ENCODE data around the gene CCDC149.

CCDC149 gene

DNA sequence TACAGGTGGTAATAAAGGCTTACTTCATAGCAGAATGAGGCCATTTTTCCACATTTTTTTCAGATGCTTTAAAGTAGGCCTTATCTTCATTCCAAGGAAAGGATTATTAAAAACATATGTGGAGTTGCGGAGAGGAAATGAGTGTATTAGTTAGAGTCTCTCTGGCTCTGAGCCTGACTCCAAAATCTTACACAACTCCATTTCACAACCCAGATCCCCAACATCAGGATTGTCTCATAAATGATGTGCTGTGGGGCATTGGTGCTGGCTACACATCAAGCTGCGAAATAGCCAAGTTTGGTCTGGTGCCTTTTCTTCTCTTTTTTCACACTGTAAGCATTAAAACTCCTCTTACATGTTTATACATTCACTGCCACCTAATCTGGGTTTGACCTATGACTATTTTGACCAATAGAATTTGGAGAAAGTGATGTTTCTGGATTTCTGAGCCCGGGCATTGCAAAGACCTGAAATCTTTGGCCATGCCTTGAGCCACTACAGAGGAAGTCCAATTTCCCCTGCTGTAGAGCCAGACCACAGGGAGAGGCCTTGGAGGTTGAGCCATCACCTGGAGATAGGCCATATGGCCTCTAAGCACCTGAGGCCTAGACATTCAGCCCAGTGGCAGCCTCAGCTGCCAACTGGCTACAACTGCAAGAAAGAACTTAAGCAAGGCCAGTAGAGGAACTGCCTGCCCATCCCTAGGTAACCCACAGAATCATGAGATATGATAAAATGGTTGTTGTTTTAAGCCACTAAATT, 134.2 kb downstream of the CCDC149 start:
- ChIA-PET POLR2A (ENCODE audit: low non-redundant PET) (no interaction called here), CTCF (interaction anchor here (1.0 kb wide), 1 partner anchor 15 kb away, joined by 4 read pairs; no protein-coding TSS in a partner anchor)
- DNase-seq (ENCODE audit: low spot score) = peak; percentile 12
- peak overlapping the region; percentile 83 for H3K27ac ChIP-seq
- TF ChIP-seq, protein P1, sequence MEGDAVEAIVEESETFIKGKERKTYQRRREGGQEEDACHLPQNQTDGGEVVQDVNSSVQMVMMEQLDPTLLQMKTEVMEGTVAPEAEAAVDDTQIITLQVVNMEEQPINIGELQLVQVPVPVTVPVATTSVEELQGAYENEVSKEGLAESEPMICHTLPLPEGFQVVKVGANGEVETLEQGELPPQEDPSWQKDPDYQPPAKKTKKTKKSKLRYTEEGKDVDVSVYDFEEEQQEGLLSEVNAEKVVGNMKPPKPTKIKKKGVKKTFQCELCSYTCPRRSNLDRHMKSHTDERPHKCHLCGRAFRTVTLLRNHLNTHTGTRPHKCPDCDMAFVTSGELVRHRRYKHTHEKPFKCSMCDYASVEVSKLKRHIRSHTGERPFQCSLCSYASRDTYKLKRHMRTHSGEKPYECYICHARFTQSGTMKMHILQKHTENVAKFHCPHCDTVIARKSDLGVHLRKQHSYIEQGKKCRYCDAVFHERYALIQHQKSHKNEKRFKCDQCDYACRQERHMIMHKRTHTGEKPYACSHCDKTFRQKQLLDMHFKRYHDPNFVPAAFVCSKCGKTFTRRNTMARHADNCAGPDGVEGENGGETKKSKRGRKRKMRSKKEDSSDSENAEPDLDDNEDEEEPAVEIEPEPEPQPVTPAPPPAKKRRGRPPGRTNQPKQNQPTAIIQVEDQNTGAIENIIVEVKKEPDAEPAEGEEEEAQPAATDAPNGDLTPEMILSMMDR (conservative IDR thresholded peaks at IDR 0.05; ENCODE audit: low read depth) = no peak

DNA sequence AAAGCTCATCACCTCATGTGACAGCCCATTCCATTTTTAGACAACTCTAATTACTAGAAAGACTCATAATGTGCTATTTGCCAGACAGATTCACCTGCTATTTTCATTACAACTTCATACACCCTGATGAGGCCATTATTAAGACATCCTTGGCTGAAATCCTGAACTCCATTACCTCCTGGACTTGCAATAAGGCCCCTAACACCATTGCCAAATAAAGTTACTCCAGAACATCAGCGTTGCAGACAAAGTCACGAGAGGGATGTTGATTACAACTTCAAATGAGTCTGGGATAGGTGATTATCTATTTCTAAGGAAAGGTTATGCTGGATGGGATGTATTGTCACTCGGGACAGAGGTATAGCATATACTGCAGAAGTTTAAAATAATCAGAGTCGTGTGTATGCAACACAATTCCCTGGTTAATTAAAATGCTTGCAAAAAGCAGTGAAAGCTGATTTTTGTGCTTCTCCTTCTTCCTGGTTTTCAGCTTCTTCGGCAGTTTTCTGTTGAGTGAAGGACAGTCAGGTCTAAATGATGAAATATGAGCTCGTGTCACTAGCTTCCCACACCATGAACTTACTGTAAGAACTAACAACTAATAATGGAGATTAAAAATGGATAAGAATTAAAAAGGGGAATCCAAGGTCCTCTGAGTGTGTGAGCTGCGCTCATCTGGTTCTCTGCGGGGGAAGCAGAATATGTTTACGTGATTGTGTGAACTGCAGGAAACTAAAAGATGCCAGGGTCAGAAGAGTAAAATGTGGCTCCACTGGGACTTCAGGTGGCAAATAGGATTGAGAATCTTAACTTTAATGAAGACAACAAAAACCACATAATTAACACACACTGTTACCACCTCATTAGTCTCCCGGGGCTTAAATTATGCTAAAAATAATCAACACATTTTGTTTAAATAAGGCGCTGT, 135.0 kb downstream of the CCDC149 start:
- ChIA-PET POLR2A (ENCODE audit: low non-redundant PET) (no interaction called here), CTCF (interaction anchor here (0.9 to 1.0 kb wide), 2 partner anchors 15 to 16 kb away, joined by 3 to 4 read pairs; no protein-coding TSS in a partner anchor)
- no peak overlapping the region for H3K27ac ChIP-seq
- TF ChIP-seq, protein P1 (conservative IDR thresholded peaks at IDR 0.05; ENCODE audit: low read depth) = no peak
- DNase-seq (ENCODE audit: low spot score) = no peak

DNA sequence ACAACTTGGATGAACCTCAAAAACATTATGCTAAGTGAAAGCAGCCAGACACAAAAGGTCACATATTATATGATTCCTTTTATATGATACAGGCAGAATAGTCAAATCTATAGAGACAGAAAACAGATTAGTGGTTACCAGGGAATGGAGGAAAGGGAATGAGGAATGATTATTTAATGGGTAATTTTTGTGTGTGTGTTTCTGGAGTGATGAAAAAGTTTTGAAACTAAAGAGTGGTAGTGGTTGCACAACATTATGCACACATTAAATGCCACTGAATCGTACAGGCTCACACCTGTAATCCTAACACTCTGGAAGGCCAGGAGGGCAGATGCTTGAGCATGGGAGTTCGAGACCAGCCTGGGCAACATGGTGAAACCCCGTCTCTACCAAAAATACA, 137.1 kb downstream of the CCDC149 start:
- DNase-seq (ENCODE audit: low spot score) = no peak
- POLR2A ChIA-PET (ENCODE audit: low non-redundant PET) = no interaction called here

DNA sequence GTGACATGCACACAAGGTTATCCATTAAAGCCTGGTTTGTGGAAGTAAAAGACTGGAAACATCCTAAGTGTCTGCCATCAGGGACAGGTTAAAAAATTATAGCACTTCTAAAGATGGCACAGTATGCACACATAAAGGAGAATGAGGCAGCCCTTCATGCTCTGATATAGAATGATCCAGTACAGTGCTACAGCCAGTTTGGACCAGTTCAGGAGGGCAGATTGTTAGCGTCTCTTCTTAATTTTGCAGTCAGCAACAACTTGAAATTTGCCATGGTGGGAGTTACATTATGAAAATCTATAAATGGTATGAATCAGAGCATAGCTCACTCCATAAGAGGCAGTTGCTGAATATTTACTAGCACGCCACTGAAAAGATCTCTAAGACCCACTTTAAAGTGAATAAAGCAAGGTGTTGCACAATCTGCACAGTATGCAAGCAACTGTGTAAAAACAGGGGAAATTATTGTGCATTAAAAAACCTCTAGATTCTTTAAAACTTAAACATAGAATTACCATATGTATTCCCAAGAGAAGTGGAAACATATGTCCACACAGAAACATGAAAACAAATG, 137.7 kb downstream of the CCDC149 start:
- ChIA-PET CTCF (interaction anchor here (0.7 kb wide), 1 partner anchor 48 kb away, joined by 3 read pairs; no protein-coding TSS in a partner anchor), POLR2A (ENCODE audit: low non-redundant PET) (no interaction called here)
- H3K27ac ChIP-seq = no peak overlapping the region
- DNase-seq (ENCODE audit: low spot score) = no peak
- TF ChIP-seq, protein P1 (conservative IDR thresholded peaks at IDR 0.05; ENCODE audit: low read depth) = no peak

More for the DNA sequence above, 137.1 kb downstream of the CCDC149 start:
- H3K27ac ChIP-seq = no peak overlapping the region
- TF ChIP-seq, protein P1 (conservative IDR thresholded peaks at IDR 0.05; ENCODE audit: low read depth) = no peak
- CTCF ChIA-PET = interaction anchor here (0.7 kb wide), 1 partner anchor 62 kb away, joined by 4 read pairs; no protein-coding TSS in a partner anchor

DNA sequence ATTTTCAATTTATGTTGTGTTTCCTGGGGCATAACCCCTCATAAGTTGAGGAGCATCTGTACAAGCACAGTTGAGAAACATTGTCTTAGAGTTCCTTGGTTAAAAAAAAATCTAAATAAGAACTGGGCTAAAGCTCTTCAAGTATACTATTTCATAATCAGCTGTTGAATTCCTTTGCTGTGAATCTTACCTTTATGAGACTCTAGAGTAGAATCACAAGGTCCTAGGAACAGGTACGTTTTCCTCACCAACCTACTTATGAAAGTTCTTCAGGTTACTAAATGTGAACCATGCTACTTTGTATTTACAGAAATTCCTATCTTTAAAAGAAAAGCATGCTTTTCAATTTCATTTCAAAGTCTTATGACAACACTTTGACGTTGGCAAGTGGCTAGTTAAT, 138.4 kb downstream of the CCDC149 start:
- TF ChIP-seq, protein P1 (conservative IDR thresholded peaks at IDR 0.05; ENCODE audit: low read depth) = no peak
- ChIA-PET POLR2A (ENCODE audit: low non-redundant PET) (no interaction called here), CTCF (interaction anchor here (0.6 to 0.7 kb wide), 2 partner anchors 49 to 191 kb away, joined by 3 read pairs; no protein-coding TSS in a partner anchor)
- peak; percentile 12 for DNase-seq (ENCODE audit: low spot score)
- H3K27ac ChIP-seq = no peak overlapping the region

DNA sequence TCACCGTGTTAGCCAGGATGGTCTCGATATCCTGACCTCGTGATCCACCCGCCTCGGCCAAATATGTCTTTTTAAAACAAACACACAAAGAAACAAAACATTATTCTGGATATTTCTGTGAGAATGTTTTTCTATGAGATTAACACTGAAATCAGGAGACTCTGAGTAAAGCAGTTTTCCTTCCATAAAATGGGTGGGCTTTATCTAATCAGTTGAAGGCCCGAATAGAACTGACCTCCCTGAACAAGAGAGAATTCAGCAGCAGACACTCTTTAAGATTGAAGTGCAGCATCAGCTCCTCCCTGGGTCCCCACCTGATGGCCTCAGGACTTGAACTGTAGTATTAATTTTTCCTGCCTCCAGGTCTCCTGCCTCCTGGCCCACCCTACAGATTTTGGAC, 139.9 kb downstream of the CCDC149 start:
- H3K27ac ChIP-seq = no peak overlapping the region
- POLR2A ChIA-PET (ENCODE audit: low non-redundant PET) = no interaction called here
- CTCF ChIA-PET = no interaction called here
- no peak for DNase-seq (ENCODE audit: low spot score)
- TF ChIP-seq, protein P1 (conservative IDR thresholded peaks at IDR 0.05; ENCODE audit: low read depth) = no peak
